Gastroesophageal sphincter (tissue), 4 donors: ENCODE results near the gene PHF2. TPM values are rescaled to one million over a fixed set of nuclear protein-coding genes. Genes with fewer than 3 reads are reported as not detected.

Source experiments
- ATAC-seq: fragments of 150-250 bp; one replicate; pipeline ENCODE4 v1.9.1; 2016; ENCODE audit warnings: mild to moderate bottlenecking, moderate library complexity
- H3K27ac ChIP-seq, 4 donors: fragments of 200-600 bp; sonication (generic) in 3 of 4; 1 replicate in 3 of 4; 2 replicates in 1 of 4; pipeline ENCODE4 v1.5.1; 2016 to 2019
- H3K27me3 ChIP-seq: fragments of 200-600 bp; sonication (generic); one replicate; pipeline ENCODE4 v1.5.1; 2019
- H3K36me3 ChIP-seq, 2 donors: fragments of 200-600 bp; sonication (generic); one replicate each; pipeline ENCODE4 v1.5.1; 2019; ENCODE audit warnings: control low read depth in 1 of 2
- H3K4me1 ChIP-seq, 3 donors: fragments of 200-600 bp; sonication (generic); 1 replicate in 2 of 3; 2 replicates in 1 of 3; pipeline ENCODE4 v1.5.1; 2016 to 2019; ENCODE audit warnings: control low read depth in 2 of 3
- H3K4me3 ChIP-seq, 2 donors: fragments of 200-600 bp; sonication (generic); one replicate each; pipeline ENCODE4 v1.5.1; 2019; ENCODE audit warnings: mild to moderate bottlenecking in 1 of 2, moderate library complexity in 1 of 2
- H3K9me3 ChIP-seq, 3 donors: fragments of 200-600 bp; sonication (generic); one replicate each; pipeline ENCODE4 v1.5.1; 2017 to 2019; ENCODE audit warnings: control low read depth in 2 of 3
- CTCF ChIP-seq, 4 experiments: fragments of 200-600 bp in 2 of 4; fragments of 450-650 bp in 2 of 4; sonication (generic) in 1 of 4; IDR thresholded peaks; one replicate each; pipeline ENCODE4 v1.5.1; 2017 to 2019; ENCODE audit warnings: antibody characterized with exemption in 4 of 4, mild to moderate bottlenecking in 2 of 4, moderate library complexity in 2 of 4
- EP300 ChIP-seq: sonication (generic); formaldehyde crosslinking; IDR thresholded peaks from one replicate; pipeline ENCODE4 v1.6.1; 2017; ENCODE audit warnings: antibody characterized with exemption, mild to moderate bottlenecking
- POLR2A ChIP-seq, 2 donors: fragments of 450-650 bp; IDR thresholded peaks; one replicate each; pipeline ENCODE4 v1.6.1; 2017; ENCODE audit warnings: antibody characterized with exemption in 2 of 2, mild to moderate bottlenecking in 2 of 2, moderate library complexity in 1 of 2
- POLR2AphosphoS5 ChIP-seq: sonication (generic); formaldehyde crosslinking; IDR thresholded peaks from one replicate; pipeline ENCODE4 v1.6.1; 2017; ENCODE audit warnings: antibody characterized with exemption
- WGBS, 2 donors: methylation state at CpG; one replicate each; pipeline ENCODE4 v1.1.5; 2018; ENCODE audit warnings: low coverage in 1 of 2; 5-methylcytosine and 5-hydroxymethylcytosine counted together
- total RNA-seq, 4 donors: library from RNA; depleted of rRNA; stranded (reverse); fragments of >200 nt; gene quantifications; one replicate each; pipeline ENCODE4 v1.1.0, GENCODE V29; 2016

The PHF2 gene
- total RNA-seq, 4 donors from 2014 or later = 37.2 to 51.2 (median 39.2) TPM

- TF ChIP-seq POLR2A (IDR thresholded peaks at IDR 0.05) = no peak
- TF ChIP-seq EP300 = no peak
- peak in 3 of 4 experiments; percentile 83 to 90 (median 86) for TF ChIP-seq CTCF (IDR thresholded peaks at IDR 0.05)
- no peak overlapping the region for H3K4me3 ChIP-seq
- ATAC-seq = peak; percentile 53
- no peaks in the 10 kb centered on the region for H3K27me3 ChIP-seq
- WGBS, 2 donors = 29 to 34% methylated on average over 12 of the region's 19 CpGs
- H3K27ac ChIP-seq = no peak overlapping the region
- peaks cover 0 to 16% of the 10 kb centered on the region in 2 donors for H3K36me3 ChIP-seq
- peaks cover 0 to 10% (median 0%) of the 10 kb centered on the region in 3 donors for H3K4me1 ChIP-seq
- peaks cover 0 to 2% (median 0%) of the 10 kb centered on the region in 3 donors for H3K9me3 ChIP-seq
Measured at GRCh38 chr9:93682155-93682968, 106.0 kb downstream of the PHF2 start.

GRCh38 chr9:93683331-93684134 is 107.1 kb downstream of the PHF2 start:
- H3K27ac ChIP-seq = no peak overlapping the region
- no peak overlapping the region for H3K4me3 ChIP-seq
- ATAC-seq = no peak
- TF ChIP-seq EP300 = no peak
- TF ChIP-seq CTCF (IDR thresholded peaks at IDR 0.05) = no peak
- TF ChIP-seq POLR2AphosphoS5 = no peak
- no peak for TF ChIP-seq POLR2A (IDR thresholded peaks at IDR 0.05)
- H3K36me3 ChIP-seq = peaks cover 0 to 5% of the 10 kb centered on the region in 2 donors
- peaks cover 0 to 14% (median 0%) of the 10 kb centered on the region in 3 donors for H3K9me3 ChIP-seq
- H3K27me3 ChIP-seq = no peaks in the 10 kb centered on the region
- H3K4me1 ChIP-seq = peaks cover 0 to 10% (median 0%) of the 10 kb centered on the region in 3 donors
- 96% methylated on average over 3 of the region's 10 CpGs; no CpG with 5 or more reads in 1 of the 2 donors for WGBS, 2 donors

- Histone ChIP-seq H3K36me3 (peaks cover 0 to 5% of the 10 kb centered on the region in 2 donors), H3K9me3 (peaks cover 0 to 21% (median 0%) of the 10 kb centered on the region in 3 donors), H3K27me3 (no peaks in the 10 kb centered on the region), H3K27ac (no peak overlapping the region), H3K4me1 (peaks cover 0 to 10% (median 0%) of the 10 kb centered on the region in 3 donors), H3K4me3 (no peak overlapping the region)
- 87 to 91% methylated on average over 3 of the region's 20 CpGs for WGBS, 2 donors
- TF ChIP-seq POLR2AphosphoS5 = peak; percentile 76
- no peak for TF ChIP-seq CTCF (IDR thresholded peaks at IDR 0.05)
- TF ChIP-seq EP300 = no peak
- ATAC-seq = no peak
Measured at GRCh38 chr9:93684161-93684765, 107.9 kb downstream of the PHF2 start.

- no peak for ATAC-seq
- no peaks in the 10 kb centered on the region for H3K27me3 ChIP-seq
- no peak overlapping the region for H3K4me3 ChIP-seq
- H3K9me3 ChIP-seq = peaks cover 0 to 28% (median 0%) of the 10 kb centered on the region in 3 donors
- H3K36me3 ChIP-seq = no peaks in the 10 kb centered on the region
- H3K4me1 ChIP-seq = peaks cover 0 to 10% (median 0%) of the 10 kb centered on the region in 3 donors
- no peak overlapping the region for H3K27ac ChIP-seq
- TF ChIP-seq EP300 (no peak), POLR2AphosphoS5 (no peak), POLR2A (IDR thresholded peaks at IDR 0.05) (no peak), CTCF (IDR thresholded peaks at IDR 0.05) (peak in 1 of 4 experiments; percentile 21)
- 49 to 72% methylated on average over 2 to 5 of the region's 11 CpGs for WGBS, 2 donors
Measured at GRCh38 chr9:93684806-93685543, 108.6 kb downstream of the PHF2 start.
